ENCODE measurements around the gene CD37.

DNA sequence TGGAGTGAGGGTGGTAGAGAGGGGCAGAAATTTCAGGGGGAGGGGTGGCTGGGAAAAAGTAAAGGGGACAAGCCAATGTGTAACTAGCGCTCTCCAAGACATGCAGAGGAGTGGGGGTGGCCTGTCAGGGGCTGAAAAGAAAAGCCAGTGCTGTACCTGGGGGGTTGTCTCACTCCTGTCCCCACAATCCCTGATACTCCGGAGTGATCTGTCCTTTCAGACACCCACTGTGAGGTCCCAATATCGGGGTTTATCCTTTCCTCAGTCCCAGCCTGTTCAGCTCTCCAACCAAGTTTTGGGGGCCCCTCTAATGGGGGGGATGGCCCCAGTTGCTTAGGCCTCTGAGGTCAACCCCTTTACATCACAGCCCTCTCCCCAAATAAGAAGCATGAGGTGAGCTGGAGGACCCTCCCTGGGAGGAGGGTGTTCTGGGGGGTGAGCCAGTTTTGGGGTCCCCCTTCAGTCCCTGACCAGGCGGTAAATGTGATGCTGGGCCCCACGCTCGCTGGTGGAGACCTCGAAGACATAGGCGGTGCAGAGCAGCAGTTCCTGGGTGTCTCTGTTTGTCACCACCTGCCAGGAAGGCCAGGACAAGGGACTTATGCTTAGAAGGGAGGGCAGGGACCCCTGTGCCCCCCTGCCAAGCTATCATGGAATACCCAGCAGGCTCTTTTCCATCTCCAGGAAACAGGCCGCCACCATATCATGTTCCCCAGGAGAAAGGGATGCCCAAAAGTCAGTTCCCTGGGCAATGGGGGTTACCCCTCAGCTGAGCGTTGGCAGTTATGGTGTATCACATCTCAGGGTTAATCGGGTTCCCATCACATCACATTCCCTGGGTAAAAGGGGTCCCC lies 5.9 kb downstream of the CD37 start:
- TF ChIP-seq, protein P1, sequence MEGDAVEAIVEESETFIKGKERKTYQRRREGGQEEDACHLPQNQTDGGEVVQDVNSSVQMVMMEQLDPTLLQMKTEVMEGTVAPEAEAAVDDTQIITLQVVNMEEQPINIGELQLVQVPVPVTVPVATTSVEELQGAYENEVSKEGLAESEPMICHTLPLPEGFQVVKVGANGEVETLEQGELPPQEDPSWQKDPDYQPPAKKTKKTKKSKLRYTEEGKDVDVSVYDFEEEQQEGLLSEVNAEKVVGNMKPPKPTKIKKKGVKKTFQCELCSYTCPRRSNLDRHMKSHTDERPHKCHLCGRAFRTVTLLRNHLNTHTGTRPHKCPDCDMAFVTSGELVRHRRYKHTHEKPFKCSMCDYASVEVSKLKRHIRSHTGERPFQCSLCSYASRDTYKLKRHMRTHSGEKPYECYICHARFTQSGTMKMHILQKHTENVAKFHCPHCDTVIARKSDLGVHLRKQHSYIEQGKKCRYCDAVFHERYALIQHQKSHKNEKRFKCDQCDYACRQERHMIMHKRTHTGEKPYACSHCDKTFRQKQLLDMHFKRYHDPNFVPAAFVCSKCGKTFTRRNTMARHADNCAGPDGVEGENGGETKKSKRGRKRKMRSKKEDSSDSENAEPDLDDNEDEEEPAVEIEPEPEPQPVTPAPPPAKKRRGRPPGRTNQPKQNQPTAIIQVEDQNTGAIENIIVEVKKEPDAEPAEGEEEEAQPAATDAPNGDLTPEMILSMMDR (IDR thresholded peaks at IDR 0.05 in 2 of 3, conservative IDR thresholded peaks at IDR 0.05 in 1 of 3; ENCODE audit: control insufficient read depth in 2 of 3, extremely low read depth in 1 of 3, insufficient read depth in 1 of 3, low read depth in 3 of 3, low read length in 3 of 3), result no peak
- no peak for TF ChIP-seq BCL11A (IDR thresholded peaks at IDR 0.05; ENCODE audit: low read depth, low read length)

Data from GM12878 (cell line).